GM12875 (cell line): Measurements from ENCODE around the gene CORO2B.
"Not testable (repeated sequence)": the region's sequence is repeated elsewhere in the genome, so short reads cannot be mapped to it uniquely, and the experiment has no call there.

Experiments used
- H3K4me3 ChIP-seq: one replicate; pipeline ENCODE4 v1.5.1; 2011; ENCODE audit warnings: low read depth, low read length, control low read depth
- CTCF ChIP-seq: IDR thresholded peaks from 2 replicates; pipeline ENCODE4 v1.5.1; 2011; ENCODE audit warnings: low read depth, mild to moderate bottlenecking, control low read depth, inconsistent platforms, low read length, moderate library complexity, borderline replicate concordance; ENCODE audit not compliant: insufficient read depth

Gene CORO2B

DNA sequence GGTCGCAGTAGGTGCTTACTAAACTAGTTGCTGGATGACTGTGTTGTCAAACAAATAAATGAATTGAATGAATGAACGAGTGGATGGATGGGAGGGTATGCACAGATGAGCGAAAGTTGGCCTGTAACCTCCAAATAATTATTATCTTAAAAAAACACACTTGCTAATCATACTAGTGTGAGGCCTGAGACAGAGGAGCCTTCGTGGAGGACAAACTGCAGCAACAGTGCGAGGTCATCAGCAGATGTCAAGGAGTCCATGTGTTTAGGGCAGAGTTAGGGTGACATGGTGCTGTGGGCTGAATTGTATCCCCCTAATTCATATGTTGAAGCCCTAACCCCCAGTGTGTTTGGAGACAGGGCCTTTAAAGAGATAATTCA, 24.4 kb downstream of the CORO2B start:
- no peak overlapping the region for H3K4me3 ChIP-seq
- TF ChIP-seq CTCF = no peak

DNA sequence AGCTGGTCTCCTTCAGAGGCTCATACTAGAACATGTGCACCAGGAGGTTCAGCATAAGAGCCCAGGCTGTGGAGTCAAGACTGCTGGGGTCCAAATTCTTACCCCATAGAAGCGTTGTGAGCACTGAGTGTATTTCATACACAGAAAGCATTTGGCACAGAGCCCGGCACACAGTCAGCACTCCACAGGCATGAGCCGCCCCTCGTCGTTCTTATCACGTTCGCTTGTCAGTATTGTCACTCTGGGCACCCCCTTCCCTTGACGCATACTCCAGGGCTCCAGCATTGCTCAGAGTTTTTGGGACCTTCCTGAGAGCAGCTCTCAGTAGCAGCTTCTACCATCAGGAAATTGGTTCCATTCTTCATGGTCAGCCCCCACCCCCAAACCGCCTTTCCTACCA, 25.2 kb downstream of the CORO2B start:
- TF ChIP-seq CTCF = no peak

DNA sequence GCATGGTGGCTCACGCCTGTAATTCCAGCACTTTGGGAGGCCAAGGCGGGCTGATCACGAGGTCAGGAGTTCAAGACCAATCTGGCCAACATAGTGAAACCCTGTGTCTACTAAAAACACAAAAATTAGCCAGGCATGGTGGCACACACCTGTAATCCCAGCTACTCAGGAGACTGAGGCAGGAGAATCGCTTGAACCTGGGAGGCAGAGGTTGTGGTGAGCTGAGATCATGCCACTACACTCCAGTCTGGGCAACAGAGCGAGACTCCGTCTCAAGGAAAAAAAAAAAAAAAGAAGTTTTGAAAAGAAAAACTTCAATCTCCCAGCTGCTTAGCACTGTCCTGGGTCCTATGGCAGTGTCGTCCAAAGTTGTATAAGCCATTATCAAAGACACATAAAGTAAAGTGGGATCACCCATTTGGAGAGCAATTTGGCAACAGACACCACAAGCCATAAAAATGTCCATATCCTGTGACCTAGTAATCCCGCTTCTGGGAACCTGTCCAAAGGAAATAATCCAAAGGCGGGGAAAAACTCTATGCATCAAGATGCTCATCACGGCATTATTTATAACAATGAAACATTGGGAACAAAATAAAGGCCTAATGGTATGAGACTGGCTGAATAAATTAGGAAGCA, 26.2 kb downstream of the CORO2B start:
- H3K4me3 ChIP-seq = not testable (repeated sequence)

More for the DNA sequence above, 25.2 kb downstream of the CORO2B start:
- H3K4me3 ChIP-seq = no peak overlapping the region

- no peak for TF ChIP-seq CTCF
- no peak overlapping the region for H3K4me3 ChIP-seq
Observed at GRCh38 chr15:68606375-68606774, 27.6 kb downstream of the CORO2B start.

GRCh38 chr15:68608206-68608843, 29.5 kb downstream of the CORO2B start:
- no peak for TF ChIP-seq CTCF
- no peak overlapping the region for H3K4me3 ChIP-seq

- no peak for TF ChIP-seq CTCF
Observed at GRCh38 chr15:68608844-68609232, 30.0 kb downstream of the CORO2B start.

DNA sequence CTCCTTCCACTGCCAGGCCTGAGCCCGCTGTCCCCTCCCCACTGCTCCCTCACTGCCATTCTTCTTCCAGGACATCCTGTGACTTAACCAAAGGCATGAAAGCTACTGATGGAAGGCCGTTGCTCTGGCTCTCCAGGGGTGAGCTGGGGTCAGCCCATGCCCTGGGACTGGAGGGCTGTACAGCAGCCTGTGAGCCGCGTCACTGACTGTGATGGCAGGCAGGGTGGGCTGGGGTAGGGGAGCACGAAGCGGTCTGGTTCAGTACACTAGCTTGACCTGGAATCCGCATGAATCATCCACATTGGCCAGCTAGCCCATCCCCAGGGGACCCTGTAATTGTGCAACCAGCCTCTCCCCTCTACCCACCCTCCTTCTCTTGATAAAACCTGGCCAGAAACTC, 30.8 kb downstream of the CORO2B start:
- TF ChIP-seq CTCF = no peak
- H3K4me3 ChIP-seq = no peak overlapping the region

More at GRCh38 chr15:68608844-68609232, 30.0 kb downstream of the CORO2B start:
- H3K4me3 ChIP-seq = no peak overlapping the region
